ENCODE measurements around the gene CACNA1B. TPM values are rescaled to one million over a fixed set of nuclear protein-coding genes. Genes with fewer than 3 reads are reported as not detected.

The CACNA1B gene
- total RNA-seq, 1 donor from 2014 or later, result 0.30 TPM

- no peak for DNase-seq
Observed at GRCh38 chr9:138053321-138053868, 175.8 kb downstream of the CACNA1B start.

- no peak for DNase-seq
Observed at GRCh38 chr9:138053996-138054752, 176.6 kb downstream of the CACNA1B start.

GRCh38 chr9:138057726-138058125 is 180.1 kb downstream of the CACNA1B start:
- DNase-seq, result no peak

GRCh38 chr9:138058181-138058580 is 180.6 kb downstream of the CACNA1B start:
- DNase-seq, result no peak

GRCh38 chr9:138059196-138059595 is 181.6 kb downstream of the CACNA1B start:
- no peak for DNase-seq

GRCh38 chr9:138060365-138060764 is 182.8 kb downstream of the CACNA1B start:
- DNase-seq, result no peak

GRCh38 chr9:138060881-138061280 is 183.3 kb downstream of the CACNA1B start:
- DNase-seq, result no peak

GRCh38 chr9:138061631-138062030 is 184.0 kb downstream of the CACNA1B start:
- DNase-seq, result no peak

- DNase-seq, result no peak
Observed at GRCh38 chr9:138062196-138062595, 184.6 kb downstream of the CACNA1B start.

- no peak for DNase-seq
Observed at GRCh38 chr9:138063033-138063432, 185.5 kb downstream of the CACNA1B start.

GRCh38 chr9:138063785-138064184 is 186.2 kb downstream of the CACNA1B start:
- no peak for DNase-seq

- no peak for DNase-seq
Observed at GRCh38 chr9:138064547-138064946, 187.0 kb downstream of the CACNA1B start.

- DNase-seq, result no peak
Observed at GRCh38 chr9:138065287-138065686, 187.7 kb downstream of the CACNA1B start.

GRCh38 chr9:138066049-138066448 is 188.5 kb downstream of the CACNA1B start:
- no peak for DNase-seq

GRCh38 chr9:138067613-138068367 is 190.2 kb downstream of the CACNA1B start:
- DNase-seq, result no peak

GRCh38 chr9:138068601-138069035 is 191.0 kb downstream of the CACNA1B start:
- DNase-seq, result no peak

GRCh38 chr9:138069731-138070456 is 192.3 kb downstream of the CACNA1B start:
- DNase-seq, result no peak

- DNase-seq, result no peak
Observed at GRCh38 chr9:138070815-138071214, 193.2 kb downstream of the CACNA1B start.

- no peak for DNase-seq
Observed at GRCh38 chr9:138071292-138071691, 193.7 kb downstream of the CACNA1B start.

- no peak for DNase-seq
Observed at GRCh38 chr9:138071731-138072130, 194.1 kb downstream of the CACNA1B start.

- DNase-seq, result no peak
Observed at GRCh38 chr9:138072161-138072842, 194.7 kb downstream of the CACNA1B start.

GRCh38 chr9:138072897-138073296 is 195.3 kb downstream of the CACNA1B start:
- DNase-seq, result no peak
